Stomach (tissue), 9 donors: ENCODE measurements around the gene ARHGEF5. TPM values are rescaled to one million over a fixed set of nuclear protein-coding genes. Genes with fewer than 3 reads are reported as not detected.
"Not testable (repeated sequence)": the region's sequence is repeated elsewhere in the genome, so short reads cannot be mapped to it uniquely, and the experiment has no call there.

Experiments
- DNase-seq, 2 donors: peaks; one replicate each; pipeline versions ENCODE4 v3.0.0 to v3.0.0-alpha.2; 2013 to 2019
- H3K27ac ChIP-seq, 5 donors: fragments of 200-600 bp in 4 of 5; sonication (generic) in 4 of 5; one replicate each; pipeline ENCODE4 v1.5.1; 2013 to 2019; ENCODE audit warnings: mild to moderate bottlenecking in 1 of 5, moderate library complexity in 1 of 5
- H3K27me3 ChIP-seq, 3 donors: fragments of 200-600 bp; sonication (generic); one replicate each; pipeline ENCODE4 v1.5.1; 2017 to 2019; ENCODE audit warnings: mixed run types in 1 of 3
- H3K36me3 ChIP-seq, 4 donors: fragments of 200-600 bp; sonication (generic); 1 replicate in 3 of 4; 2 replicates in 1 of 4; pipeline ENCODE4 v1.5.1; 2016 to 2019
- H3K4me1 ChIP-seq, 4 donors: fragments of 200-600 bp; sonication (generic); one replicate each; pipeline ENCODE4 v1.5.1; 2016 to 2019
- H3K4me3 ChIP-seq, 4 donors: fragments of 200-600 bp; sonication (generic) in 3 of 4; one replicate each; pipeline ENCODE4 v1.5.1; 2016 to 2019; ENCODE audit warnings: mild to moderate bottlenecking in 1 of 4
- H3K9me3 ChIP-seq, 4 donors: fragments of 200-600 bp; sonication (generic); one replicate each; pipeline ENCODE4 v1.5.1; 2016 to 2019
- EP300 ChIP-seq: sonication (generic); formaldehyde crosslinking; IDR thresholded peaks from one replicate; pipeline ENCODE4 v1.6.1; 2017; ENCODE audit warnings: antibody characterized with exemption
- POLR2A ChIP-seq, 4 donors: fragments of 450-650 bp; IDR thresholded peaks; one replicate each; pipeline ENCODE4 v1.6.1; 2016; ENCODE audit warnings: antibody characterized with exemption in 4 of 4, control low read depth in 2 of 4, mild to moderate bottlenecking in 1 of 4, moderate library complexity in 1 of 4
- POLR2AphosphoS5 ChIP-seq, 3 donors: sonication (generic); formaldehyde crosslinking; IDR thresholded peaks; one replicate each; pipeline ENCODE4 v1.6.1; 2016; ENCODE audit warnings: antibody characterized with exemption in 3 of 3
- WGBS, 5 donors: extraction: QIAGEN DNeasy Blood & Tissue Kit in 3 of 5; methylation state at CpG; one replicate each; pipeline versions ENCODE4 v1.1.5 to v1.1.7; 2013 to 2018; 5-methylcytosine and 5-hydroxymethylcytosine counted together
- intact Hi-C: fragments of 100-400 bp; cut with DNase I; formaldehyde crosslinking; loops from one replicate; pipeline ENCODE4 v1.15.1; 2023; ENCODE audit warnings: low total_unique reads
- polyA plus RNA-seq, 3 donors: library from polyadenylated mRNA; stranded (reverse); fragments of 200-250 nt; gene quantifications; one replicate each; pipeline ENCODE4 v1.2.3, GENCODE V29; 2013
- total RNA-seq, 5 donors: library from RNA; depleted of rRNA; stranded (reverse); fragments of >200 nt; gene quantifications; one replicate each; pipeline versions ENCODE4 v1.1.0 to v1.2.3, GENCODE V29; 2014 to 2016
- TF ChIP-seq, protein P1 (sequence below), 7 experiments: fragments of 450-650 bp in 4 of 7; fragments of 200-600 bp in 3 of 7; sonication (generic) in 3 of 7; IDR thresholded peaks; one replicate each; pipeline ENCODE4 v1.5.1; 2016 to 2019; ENCODE audit warnings: antibody characterized with exemption in 7 of 7, control low read depth in 2 of 7, mild to moderate bottlenecking in 1 of 7
- donor health status: healthy with polysubstance abuse.
- donor health status: Bipolar disorder and iron deficiency.
- donor health status: healthy.

Gene ARHGEF5
- total and polyA plus RNA-seq, 8 donors: 9.4 to 92.1 (median 14.2) TPM

DNA sequence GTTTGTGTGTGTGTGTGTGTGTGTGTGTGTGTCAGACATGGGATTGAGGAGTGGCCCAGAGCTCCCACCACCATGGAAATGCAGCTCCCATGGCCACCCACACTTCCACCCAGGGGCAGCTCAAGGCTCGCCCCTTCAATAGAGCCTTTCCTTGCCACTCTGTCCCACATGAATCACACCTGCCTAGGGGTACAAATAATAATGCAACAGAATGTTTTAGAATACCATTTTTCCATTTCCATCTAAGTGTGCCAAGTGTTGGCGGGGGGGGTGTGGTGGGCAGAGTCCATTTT is 23.3 kb upstream of the ARHGEF5 start:
- H3K36me3 ChIP-seq, intact Hi-C loops, H3K9me3 ChIP-seq, H3K27me3 ChIP-seq, DNase-seq, H3K27ac ChIP-seq, H3K4me1 ChIP-seq, H3K4me3 ChIP-seq: not testable (repeated sequence)
- 65 to 92% (median 83%) methylated on average over 1 to 2 of the region's 2 CpGs for WGBS, 5 donors

DNA sequence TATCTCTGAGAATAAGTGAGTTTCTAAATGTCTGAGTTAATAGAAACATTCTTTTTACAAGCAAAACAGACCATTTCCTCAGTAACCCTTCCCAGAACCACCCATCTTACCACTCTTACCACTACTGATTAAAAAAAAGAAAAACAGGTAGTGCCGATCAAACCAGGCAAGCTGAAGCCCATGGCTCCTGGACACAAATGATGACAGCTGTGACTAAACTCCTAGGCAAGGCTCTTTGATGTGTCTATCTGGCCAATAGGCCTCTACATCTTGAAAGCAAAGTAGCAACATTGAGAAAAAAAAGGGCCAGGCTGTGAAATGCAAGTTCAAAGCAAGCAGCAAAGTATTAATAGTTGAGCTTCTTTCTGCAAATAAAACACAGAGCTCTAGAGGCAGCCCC is 6.6 kb upstream of the ARHGEF5 start:
- H3K4me3 ChIP-seq, intact Hi-C loops, H3K9me3 ChIP-seq, H3K4me1 ChIP-seq, H3K36me3 ChIP-seq, H3K27me3 ChIP-seq, H3K27ac ChIP-seq, DNase-seq: not testable (repeated sequence)
- no CpG with 5 or more reads among the region's 1 CpG for WGBS, 5 donors

DNA sequence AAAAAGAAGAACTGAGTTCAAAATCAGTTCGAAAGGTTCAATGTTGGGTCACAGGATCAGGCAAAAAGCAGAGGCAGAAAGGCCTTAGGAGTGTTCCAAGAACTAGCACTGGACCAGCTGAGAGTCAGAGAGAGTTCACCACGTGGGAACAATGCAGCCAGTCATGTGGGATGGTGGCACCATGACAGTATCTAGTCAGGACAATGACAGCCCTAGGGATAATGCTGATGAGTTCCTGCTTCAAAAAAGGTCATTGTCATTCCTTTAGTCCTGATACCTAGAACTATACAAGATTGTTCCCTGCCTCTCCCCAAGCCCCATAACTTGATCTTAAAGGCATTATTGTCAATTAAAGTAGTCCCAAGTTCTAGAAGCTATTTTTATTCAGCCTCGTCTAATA is 3.5 kb upstream of the ARHGEF5 start:
- H3K27me3 ChIP-seq, H3K36me3 ChIP-seq, H3K4me1 ChIP-seq, H3K27ac ChIP-seq, H3K9me3 ChIP-seq, intact Hi-C loops, H3K4me3 ChIP-seq: not testable (repeated sequence)
- DNase-seq: peak in 1 of 2 donors; percentile 2
- whole genome bisulfite sequencing, 5 donors: 47 to 88% (median 74%) methylated on average over 2 of the region's 3 CpGs

DNA sequence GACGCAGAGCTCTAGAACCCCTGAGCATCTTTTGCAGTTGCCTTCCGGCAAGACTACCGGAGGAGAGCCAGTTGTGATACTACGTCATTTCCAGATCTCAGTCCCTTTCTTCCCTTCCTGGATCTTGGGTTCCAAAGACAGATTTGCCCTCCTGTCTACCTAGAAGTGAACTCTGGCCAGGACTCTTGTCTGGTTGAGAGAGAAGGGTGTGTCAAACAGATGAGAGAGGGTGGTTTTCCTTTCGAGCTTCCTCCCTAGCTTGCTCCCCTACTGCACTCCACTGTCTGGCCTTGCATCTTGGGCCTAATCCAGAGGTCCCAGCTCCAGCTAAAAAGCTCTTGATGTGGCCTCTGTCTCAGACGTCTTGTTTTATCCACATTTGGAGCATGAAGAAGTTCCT is 983 bp downstream of the ARHGEF5 start:
- not testable (repeated sequence) for DNase-seq

DNA sequence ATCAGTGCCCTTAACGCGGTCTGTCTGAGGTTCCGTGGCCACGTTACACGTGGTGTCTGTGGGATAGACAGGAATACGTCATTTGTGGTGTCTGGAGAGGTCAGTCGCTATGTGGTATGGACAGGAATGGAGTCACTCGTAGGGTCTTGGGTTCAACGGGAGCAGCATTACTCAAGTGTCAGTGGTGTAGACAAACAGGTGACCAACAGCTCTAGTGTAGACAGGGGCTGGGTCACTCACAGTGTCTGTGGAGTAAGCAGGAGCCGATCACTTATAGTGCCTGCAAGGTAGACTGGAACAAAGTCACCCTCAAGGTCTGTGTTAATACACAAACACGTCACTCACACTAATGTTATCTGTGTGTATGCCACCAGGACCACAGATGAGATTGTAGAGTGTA is 1.7 kb downstream of the ARHGEF5 start:
- H3K4me1 ChIP-seq, H3K27me3 ChIP-seq, H3K9me3 ChIP-seq, DNase-seq, H3K36me3 ChIP-seq, H3K27ac ChIP-seq, intact Hi-C loops, H3K4me3 ChIP-seq: not testable (repeated sequence)
- WGBS, 5 donors: 83 to 100% (median 85%) methylated on average over 2 of the region's 11 CpGs; no CpG with 5 or more reads in 2 of the 5 donors

More for the DNA sequence above, 983 bp downstream of the ARHGEF5 start:
- H3K36me3 ChIP-seq, H3K9me3 ChIP-seq, intact Hi-C loops, H3K4me1 ChIP-seq, H3K4me3 ChIP-seq, H3K27ac ChIP-seq, H3K27me3 ChIP-seq: not testable (repeated sequence)
- WGBS, 5 donors: no CpG with 5 or more reads among the region's 6 CpGs

DNA sequence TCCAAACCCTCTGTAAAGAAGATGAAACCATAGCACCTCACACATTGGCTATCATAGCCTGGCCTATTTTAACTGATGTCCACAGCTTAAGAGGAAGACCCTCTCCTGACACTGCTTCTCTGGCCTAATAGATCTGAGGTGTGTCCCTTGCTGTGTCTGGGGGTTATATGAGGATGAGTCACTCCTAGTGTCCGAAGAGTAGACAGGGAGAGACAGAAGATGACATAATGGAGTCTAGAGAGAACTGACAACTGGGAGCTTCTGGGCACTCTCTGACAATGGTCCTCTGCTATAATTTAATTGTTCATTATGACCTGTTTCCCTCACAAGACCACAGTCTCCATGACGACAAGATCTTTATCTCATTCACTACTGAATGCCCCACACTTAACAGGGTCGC is 6.9 kb downstream of the ARHGEF5 start:
- H3K9me3 ChIP-seq, H3K27me3 ChIP-seq, H3K27ac ChIP-seq, DNase-seq, H3K36me3 ChIP-seq, intact Hi-C loops, H3K4me3 ChIP-seq, H3K4me1 ChIP-seq: not testable (repeated sequence)
- WGBS, 5 donors: no CpG with 5 or more reads among the region's 3 CpGs

DNA sequence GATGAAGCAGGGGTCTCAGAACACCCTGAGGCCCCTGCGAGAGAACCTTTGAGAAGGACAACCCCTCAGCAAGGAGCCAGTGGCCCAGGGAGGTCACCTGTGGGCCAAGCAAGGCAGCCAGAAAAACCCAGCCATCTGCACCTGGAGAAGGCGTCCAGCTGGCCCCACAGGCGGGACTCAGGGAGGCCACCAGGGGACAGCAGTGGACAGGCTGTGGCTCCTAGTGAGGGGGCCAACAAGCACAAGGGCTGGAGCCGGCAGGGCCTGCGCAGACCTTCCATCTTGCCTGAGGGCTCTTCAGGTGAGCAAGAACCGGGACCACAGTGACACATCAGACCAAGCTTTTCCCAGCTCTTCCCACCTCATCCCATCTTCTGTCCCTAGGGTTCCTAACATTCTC is 10.3 kb downstream of the ARHGEF5 start:
- H3K9me3 ChIP-seq, H3K27ac ChIP-seq, H3K4me3 ChIP-seq, DNase-seq, intact Hi-C loops, H3K36me3 ChIP-seq, H3K4me1 ChIP-seq, H3K27me3 ChIP-seq: not testable (repeated sequence)
- no CpG with 5 or more reads among the region's 6 CpGs for WGBS, 5 donors

DNA sequence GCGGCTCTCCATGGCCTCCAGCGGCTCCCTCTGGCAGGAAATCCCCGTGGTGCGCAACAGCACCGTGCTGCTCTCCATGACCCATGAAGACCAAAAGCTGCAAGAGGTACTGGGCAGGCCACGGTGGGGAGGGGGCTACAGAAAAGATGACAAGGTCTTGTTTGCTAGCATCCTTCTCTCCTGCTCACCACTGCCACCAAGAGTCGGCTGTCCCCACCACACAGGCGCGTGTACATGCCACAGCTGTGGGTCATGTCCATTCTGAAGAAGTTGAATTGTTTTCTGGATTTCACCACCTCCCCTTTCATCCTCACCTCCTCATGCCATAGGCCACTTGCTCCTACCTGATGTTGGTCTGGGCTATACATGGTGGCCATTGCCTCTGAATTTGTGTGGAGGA is 12.0 kb downstream of the ARHGEF5 start:
- H3K27me3 ChIP-seq, H3K4me1 ChIP-seq, H3K9me3 ChIP-seq, H3K4me3 ChIP-seq, DNase-seq, H3K27ac ChIP-seq, H3K36me3 ChIP-seq, intact Hi-C loops: not testable (repeated sequence)
- no CpG with 5 or more reads among the region's 9 CpGs for WGBS, 5 donors

DNA sequence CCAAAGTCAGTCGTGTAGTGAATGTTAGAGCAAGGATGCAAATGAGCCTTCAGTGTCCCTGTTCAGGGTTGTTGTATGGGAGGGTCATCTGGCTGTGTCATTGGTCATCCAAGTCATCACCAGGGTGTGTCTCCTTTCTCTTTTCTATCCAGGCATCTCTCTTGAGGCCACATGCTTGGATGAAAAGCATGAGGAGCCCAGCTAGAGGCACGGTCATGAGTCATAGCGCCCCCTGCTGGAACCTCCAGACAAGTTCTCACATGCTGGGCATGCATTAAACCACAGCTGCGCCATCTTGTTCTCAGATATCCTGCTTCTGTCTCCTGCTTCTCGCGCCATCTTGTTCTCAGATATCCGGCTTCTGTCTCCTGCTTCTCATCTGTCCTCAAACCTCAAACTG is 14.0 kb downstream of the ARHGEF5 start:
- H3K4me1 ChIP-seq, H3K27ac ChIP-seq, DNase-seq, H3K9me3 ChIP-seq, H3K36me3 ChIP-seq, H3K27me3 ChIP-seq, H3K4me3 ChIP-seq, intact Hi-C loops: not testable (repeated sequence)
- WGBS, 5 donors: 99% methylated on average over 4 of the region's 7 CpGs; no CpG with 5 or more reads in 4 of the 5 donors

DNA sequence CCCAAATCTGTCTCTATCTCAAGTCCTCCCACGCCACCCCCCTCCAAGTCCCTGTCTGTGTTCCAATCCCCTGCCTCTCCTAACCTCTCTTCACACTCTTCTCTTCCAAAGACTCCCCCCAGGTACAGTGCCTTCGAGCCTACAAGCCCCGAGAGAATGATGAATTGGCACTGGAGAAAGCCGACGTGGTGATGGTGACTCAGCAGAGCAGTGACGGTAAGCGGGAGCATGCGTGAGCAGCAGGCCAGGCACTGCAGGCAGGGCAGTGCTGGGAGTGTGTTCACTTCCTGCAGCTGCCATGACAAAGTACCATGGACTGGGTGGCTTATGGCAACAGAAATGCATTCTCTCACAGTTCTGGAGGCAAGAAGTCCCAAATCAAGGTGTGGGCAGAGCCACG is 23.4 kb downstream of the ARHGEF5 start:
- no peaks in the 10 kb centered on the region for H3K27me3 ChIP-seq
- peaks cover 11 to 43% (median 40%) of the 10 kb centered on the region in 4 donors for H3K36me3 ChIP-seq
- intact Hi-C loops: no loop called here
- WGBS, 5 donors: 87 to 96% (median 94%) methylated on average over 9 of the region's 9 CpGs
- no peaks in the 10 kb centered on the region for H3K4me1 ChIP-seq
- H3K27ac ChIP-seq: no peak overlapping the region
- H3K9me3 ChIP-seq: no peaks in the 10 kb centered on the region
- TF ChIP-seq POLR2AphosphoS5 (IDR thresholded peaks at IDR 0.05): no peak
- no peak for TF ChIP-seq POLR2A (IDR thresholded peaks at IDR 0.05)
- TF ChIP-seq, protein P1, sequence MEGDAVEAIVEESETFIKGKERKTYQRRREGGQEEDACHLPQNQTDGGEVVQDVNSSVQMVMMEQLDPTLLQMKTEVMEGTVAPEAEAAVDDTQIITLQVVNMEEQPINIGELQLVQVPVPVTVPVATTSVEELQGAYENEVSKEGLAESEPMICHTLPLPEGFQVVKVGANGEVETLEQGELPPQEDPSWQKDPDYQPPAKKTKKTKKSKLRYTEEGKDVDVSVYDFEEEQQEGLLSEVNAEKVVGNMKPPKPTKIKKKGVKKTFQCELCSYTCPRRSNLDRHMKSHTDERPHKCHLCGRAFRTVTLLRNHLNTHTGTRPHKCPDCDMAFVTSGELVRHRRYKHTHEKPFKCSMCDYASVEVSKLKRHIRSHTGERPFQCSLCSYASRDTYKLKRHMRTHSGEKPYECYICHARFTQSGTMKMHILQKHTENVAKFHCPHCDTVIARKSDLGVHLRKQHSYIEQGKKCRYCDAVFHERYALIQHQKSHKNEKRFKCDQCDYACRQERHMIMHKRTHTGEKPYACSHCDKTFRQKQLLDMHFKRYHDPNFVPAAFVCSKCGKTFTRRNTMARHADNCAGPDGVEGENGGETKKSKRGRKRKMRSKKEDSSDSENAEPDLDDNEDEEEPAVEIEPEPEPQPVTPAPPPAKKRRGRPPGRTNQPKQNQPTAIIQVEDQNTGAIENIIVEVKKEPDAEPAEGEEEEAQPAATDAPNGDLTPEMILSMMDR (IDR thresholded peaks at IDR 0.05): no peak
- TF ChIP-seq EP300: no peak
- no peak overlapping the region for H3K4me3 ChIP-seq
- no peak for DNase-seq
